ACC112 (cell line): ENCODE data around the gene C6orf132.

Source experiments
- H2AFZ ChIP-seq: fragments of 200-600 bp; sonication (generic); one replicate; pipeline ENCODE4 v1.6.0; 2017; ENCODE audit warnings: antibody characterized with exemption, low read length; ENCODE audit not compliant: unreplicated experiment
- H3K27ac ChIP-seq: fragments of 200-600 bp; sonication (generic); 2 replicates; pipeline ENCODE4 v1.5.1; 2014; ENCODE audit warnings: low read depth, mild to moderate bottlenecking, antibody characterized with exemption, low read length, moderate library complexity
- H3K27me3 ChIP-seq: fragments of 200-600 bp; sonication (generic); 2 replicates; pipeline ENCODE4 v1.6.1; 2014; ENCODE audit warnings: mild to moderate bottlenecking, antibody characterized with exemption, low read length, moderate library complexity, mixed read lengths; ENCODE audit not compliant: insufficient read depth
- H3K36me3 ChIP-seq: fragments of 200-600 bp; sonication (generic); 2 replicates; pipeline ENCODE4 v1.6.1; 2016; ENCODE audit warnings: mild to moderate bottlenecking, antibody characterized with exemption, low read length, moderate library complexity, mixed read lengths; ENCODE audit not compliant: insufficient read depth
- H3K4me1 ChIP-seq: fragments of 200-600 bp; sonication (generic); one replicate; pipeline ENCODE4 v1.6.1; 2016; ENCODE audit warnings: low read length, mixed read lengths; ENCODE audit not compliant: insufficient read depth, unreplicated experiment, control insufficient read depth
- H3K4me3 ChIP-seq: fragments of 200-600 bp; sonication (generic); 2 replicates; pipeline ENCODE4 v1.5.1; 2014; ENCODE audit warnings: mild to moderate bottlenecking, low read depth, low read length
- H3K79me2 ChIP-seq: fragments of 200-600 bp; sonication (generic); one replicate; pipeline ENCODE4 v1.6.0; 2016; ENCODE audit warnings: low read length; ENCODE audit not compliant: control insufficient read depth, unreplicated experiment, insufficient read depth

Gene C6orf132

DNA sequence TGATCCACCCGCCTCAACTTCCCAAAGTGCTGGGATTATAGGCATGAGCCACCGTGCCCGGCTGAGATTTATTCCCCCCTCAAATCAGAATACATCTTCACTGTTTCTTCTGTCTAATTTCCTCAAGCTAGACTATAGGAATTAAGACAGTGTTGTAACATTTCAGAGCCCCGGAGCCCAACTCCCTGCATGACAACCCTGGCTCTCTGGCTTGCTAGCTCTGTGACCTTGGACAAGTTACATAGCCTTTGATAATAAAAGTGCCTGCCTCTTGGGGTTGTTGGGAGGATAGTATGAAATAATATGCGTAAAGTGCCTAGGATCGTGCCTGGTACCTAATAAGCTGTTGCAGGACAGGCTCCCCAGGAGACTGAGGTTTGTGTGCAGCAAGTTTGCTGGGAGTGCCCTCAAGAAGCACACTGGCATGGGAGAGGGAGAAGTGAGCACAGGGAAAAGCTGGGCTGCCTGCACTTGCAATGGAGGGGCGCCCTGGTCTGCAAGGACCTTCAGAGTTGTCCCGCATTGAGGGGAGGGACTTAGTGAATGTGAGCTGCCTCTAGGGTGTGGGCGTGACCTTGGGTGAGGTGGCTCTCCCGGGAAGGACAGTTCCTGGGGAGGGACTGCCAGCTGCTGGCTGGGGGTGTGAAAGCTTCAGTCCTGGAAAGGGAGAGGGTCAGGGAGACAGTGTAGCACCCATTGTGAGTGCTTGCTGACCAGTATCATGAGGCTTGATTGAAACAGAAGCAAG is 48.7 kb downstream of the C6orf132 start:
- no peak overlapping the region for H3K27ac ChIP-seq
- no peak overlapping the region for H2AFZ ChIP-seq

DNA sequence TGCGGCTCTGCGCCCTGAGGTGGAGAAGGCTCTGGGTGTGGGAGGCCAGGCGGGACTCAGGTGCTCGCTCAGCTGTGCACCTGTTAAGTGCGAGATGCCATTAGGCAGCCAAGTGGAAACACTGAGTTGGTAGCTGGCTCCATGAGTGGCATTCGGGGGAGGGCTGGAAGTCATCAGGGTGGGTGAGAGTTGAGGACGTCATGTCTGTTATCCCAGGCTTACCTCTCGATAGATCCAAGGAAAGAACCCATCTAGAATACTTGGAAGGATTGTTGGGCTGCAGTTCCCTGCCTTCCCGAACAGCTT is 50.7 kb downstream of the C6orf132 start:
- peaks cover 16% of the 10 kb centered on the region for H3K4me1 ChIP-seq
- no peak overlapping the region for H3K4me3 ChIP-seq
- no peaks in the 10 kb centered on the region for H3K79me2 ChIP-seq
- no peak overlapping the region for H3K27ac ChIP-seq
- no peaks in the 10 kb centered on the region for H3K27me3 ChIP-seq
- no peak overlapping the region for H2AFZ ChIP-seq
- H3K36me3 ChIP-seq = no peaks in the 10 kb centered on the region

More for the DNA sequence above, 48.7 kb downstream of the C6orf132 start:
- Histone ChIP-seq H3K4me3 (no peak overlapping the region), H3K4me1 (peaks cover 2% of the 10 kb centered on the region), H3K79me2 (no peaks in the 10 kb centered on the region), H3K36me3 (no peaks in the 10 kb centered on the region), H3K27me3 (no peaks in the 10 kb centered on the region)

DNA sequence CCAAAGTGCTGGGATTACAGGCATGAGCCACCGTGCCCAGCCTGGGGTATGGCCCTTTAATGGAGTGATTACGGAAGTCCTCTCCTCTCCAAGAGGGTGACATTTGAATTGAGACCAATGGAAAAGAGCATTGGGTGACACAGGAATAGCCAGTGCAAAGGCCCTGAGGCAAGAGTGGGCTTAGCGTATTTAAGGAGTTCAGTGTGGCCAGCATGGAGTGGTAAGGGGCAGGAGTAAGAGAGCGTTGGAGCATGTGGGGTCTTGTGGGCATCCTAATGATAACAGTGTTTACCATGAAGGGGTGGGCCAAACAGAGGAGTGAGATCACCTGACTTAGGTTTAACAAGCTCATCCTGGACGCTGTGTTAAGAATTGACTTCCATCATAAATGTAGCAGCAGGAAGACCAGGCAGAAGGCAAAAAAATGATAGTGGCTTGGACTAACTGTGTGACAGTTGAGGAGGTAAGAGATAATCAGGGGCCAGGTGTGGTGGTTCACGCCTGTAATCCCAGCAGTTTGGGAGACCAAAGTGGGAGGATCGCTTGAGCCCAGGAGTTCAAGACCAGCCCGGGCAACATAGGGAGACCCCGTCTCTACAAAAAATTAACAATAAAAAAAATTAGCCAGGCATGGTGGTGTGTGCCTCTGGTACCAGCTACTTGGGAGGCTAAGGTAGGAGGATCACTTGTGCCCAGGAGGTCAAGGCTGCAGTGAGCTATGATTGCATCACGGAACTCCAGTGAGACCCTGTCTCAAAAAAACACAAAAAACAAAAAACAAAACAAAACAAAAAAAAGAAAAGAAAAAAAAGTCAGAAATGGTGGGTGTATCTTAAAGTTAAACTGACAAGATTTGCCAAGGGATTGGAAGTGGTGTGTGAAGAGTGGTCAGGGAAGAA is 51.4 kb downstream of the C6orf132 start:
- peaks cover 18% of the 10 kb centered on the region for H3K4me1 ChIP-seq
- H3K79me2 ChIP-seq = no peaks in the 10 kb centered on the region
- H3K36me3 ChIP-seq = no peaks in the 10 kb centered on the region
- H3K4me3 ChIP-seq = no peak overlapping the region
- no peaks in the 10 kb centered on the region for H3K27me3 ChIP-seq
- no peak overlapping the region for H3K27ac ChIP-seq
- H2AFZ ChIP-seq = no peak overlapping the region

DNA sequence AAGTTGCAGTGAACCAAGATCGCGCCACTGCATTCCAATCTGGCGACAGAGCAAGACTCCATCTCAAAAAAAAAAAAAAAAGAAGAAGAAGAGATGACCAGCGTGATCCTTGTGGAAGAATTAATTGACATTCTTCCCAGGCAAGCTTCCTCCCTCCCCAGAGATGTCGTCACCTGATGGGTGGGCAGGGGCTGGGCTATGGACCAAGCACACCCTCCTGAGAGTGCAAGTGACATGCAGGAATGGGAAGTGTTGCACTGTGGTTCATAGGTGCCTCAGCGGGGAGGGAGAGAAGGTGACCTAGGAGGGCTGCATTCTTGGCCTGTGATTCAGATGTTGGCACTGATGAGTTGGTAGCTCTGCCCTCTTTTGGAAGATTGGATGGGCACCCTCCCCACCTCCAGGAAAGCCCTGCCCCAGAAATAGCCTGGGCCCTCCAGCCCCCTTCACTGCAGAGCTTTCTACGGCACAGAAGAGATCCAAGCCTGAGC is 54.3 kb downstream of the C6orf132 start:
- H3K27me3 ChIP-seq = no peaks in the 10 kb centered on the region
- no peak overlapping the region for H3K27ac ChIP-seq
- no peaks in the 10 kb centered on the region for H3K79me2 ChIP-seq
- no peak overlapping the region for H3K4me3 ChIP-seq
- H2AFZ ChIP-seq = no peak overlapping the region
- no peaks in the 10 kb centered on the region for H3K36me3 ChIP-seq
- H3K4me1 ChIP-seq = peaks cover 18% of the 10 kb centered on the region

DNA sequence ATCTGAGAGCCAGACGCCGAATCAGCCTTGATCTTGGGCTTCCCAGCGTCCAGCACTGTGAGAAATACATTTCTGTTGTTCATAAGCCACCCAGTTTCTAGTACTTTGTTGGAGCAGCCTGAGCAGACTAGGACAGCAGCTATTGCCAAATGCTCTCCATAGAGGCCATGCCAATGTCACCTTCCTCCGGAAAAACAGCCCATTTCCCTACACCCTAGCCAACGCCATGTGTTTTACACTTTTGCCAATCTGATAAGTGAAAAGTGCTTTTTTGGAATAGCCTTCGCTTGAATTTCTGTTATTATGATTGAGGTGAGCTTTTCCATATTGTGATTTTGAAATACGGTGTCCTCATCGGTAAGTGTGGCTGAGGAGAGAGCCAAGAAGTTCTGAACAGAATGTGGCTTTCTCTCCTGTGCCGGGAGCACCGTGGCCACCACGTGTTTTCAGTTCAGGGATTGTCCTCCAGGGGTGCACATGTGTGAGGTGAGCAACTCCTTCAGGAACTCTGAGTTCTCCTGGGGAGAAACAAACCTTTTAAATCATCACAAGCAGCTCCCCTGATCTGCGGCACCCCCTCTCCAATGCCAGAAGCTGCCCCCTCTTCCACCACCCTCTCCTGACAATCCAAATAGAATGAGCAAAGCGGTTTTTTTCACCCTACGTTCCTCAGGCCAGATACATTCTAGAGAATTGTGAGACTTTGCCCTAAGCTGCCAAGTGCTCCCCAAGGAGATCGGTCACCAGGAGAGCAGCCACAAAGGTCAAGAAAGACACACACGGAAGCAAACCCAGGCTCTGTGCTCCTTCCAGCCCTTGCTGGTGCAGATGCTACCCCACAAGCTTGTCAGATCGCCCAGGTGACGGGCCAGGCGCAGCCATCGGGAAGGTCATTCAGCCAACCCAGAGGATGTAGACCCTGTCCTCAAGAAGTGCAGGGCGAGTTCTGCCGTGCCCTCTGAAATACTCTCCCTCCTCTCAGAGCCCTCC is 56.1 kb downstream of the C6orf132 start:
- no peak overlapping the region for H2AFZ ChIP-seq
- no peaks in the 10 kb centered on the region for H3K79me2 ChIP-seq
- H3K4me3 ChIP-seq = no peak overlapping the region
- H3K27ac ChIP-seq = no peak overlapping the region
- H3K27me3 ChIP-seq = no peaks in the 10 kb centered on the region
- H3K36me3 ChIP-seq = no peaks in the 10 kb centered on the region
- H3K4me1 ChIP-seq = peaks cover 18% of the 10 kb centered on the region

DNA sequence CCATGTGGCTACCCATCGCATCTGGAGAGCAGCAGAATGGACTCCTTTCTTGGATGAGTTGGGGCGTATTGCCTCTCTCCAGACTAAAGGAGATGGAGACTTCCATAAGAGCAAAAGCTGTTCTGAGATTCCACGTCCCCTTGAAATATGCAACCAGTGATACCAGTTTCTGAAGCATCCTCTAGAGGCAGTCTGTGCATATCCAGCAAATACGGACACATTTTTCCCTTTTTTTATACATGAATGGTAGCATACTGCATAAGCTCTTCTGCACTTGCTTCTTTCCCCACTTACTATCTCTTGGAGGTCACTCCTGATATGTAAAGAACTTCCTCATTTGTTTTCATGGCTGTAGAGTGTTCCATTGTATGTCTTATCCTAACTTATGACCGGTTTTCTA is 57.5 kb downstream of the C6orf132 start:
- Histone ChIP-seq H2AFZ (no peak overlapping the region), H3K4me1 (peaks cover 18% of the 10 kb centered on the region), H3K27ac (no peak overlapping the region), H3K36me3 (no peaks in the 10 kb centered on the region; the same call in 1 of the 2 replicates), H3K27me3 (no peaks in the 10 kb centered on the region), H3K79me2 (no peaks in the 10 kb centered on the region), H3K4me3 (no peak overlapping the region)

DNA sequence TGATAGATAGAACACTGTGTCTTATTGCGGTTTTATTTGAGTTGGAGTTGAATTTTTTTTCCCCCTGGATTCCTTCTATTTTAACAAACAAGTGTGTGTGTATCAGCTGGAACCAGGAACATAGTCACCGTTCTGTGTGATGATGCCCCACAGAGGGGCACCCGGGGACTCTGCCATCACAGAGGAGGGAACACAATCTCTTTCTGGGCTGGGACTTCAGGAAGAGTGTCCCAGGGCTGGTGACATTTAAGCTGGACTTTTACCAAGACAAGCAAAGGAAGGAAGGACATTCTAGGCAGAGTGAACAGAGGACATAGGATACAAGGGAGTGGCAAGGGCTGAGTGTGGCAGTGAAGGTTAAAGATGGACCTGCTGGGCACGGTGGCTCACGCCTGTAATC is 58.9 kb downstream of the C6orf132 start:
- peaks cover 18% of the 10 kb centered on the region for H3K4me1 ChIP-seq
- H3K4me3 ChIP-seq = no peak overlapping the region
- H3K27ac ChIP-seq = no peak overlapping the region
- no peaks in the 10 kb centered on the region for H3K27me3 ChIP-seq
- H3K79me2 ChIP-seq = no peaks in the 10 kb centered on the region
- H2AFZ ChIP-seq = no peak overlapping the region
- no peaks in the 10 kb centered on the region; the same call in 1 of the 2 replicates for H3K36me3 ChIP-seq

DNA sequence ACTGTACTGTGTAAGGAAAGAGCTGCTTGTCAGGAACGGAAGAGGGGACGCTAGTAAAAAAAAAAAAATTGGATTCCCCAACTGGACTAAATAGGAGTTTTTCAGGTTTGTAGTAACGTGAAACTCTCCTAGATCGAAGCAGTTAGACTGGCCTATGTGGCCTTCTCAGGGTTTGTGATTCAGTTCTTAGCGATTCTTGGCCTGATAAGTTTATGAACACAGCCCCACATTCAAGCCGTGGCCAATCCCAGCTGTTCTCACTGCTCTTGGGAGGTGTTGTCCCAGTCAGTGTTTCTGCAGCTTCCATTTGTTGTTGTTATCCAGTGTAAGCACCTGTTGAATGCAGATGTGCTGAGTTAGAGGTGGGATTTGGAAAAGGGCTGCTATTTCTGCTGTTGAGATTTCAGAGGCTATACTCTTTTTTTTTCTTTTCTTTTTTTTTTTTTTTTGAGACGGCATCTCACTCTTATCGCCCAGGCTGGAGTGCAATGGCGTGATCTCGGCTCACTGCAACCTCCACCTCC is 62.4 kb downstream of the C6orf132 start:
- peaks cover 6% of the 10 kb centered on the region; the same call in 1 of the 2 replicates for H3K36me3 ChIP-seq
- H3K27ac ChIP-seq = no peak overlapping the region
- H3K4me1 ChIP-seq = no peaks in the 10 kb centered on the region
- no peak overlapping the region for H3K4me3 ChIP-seq
- no peaks in the 10 kb centered on the region for H3K79me2 ChIP-seq
- H3K27me3 ChIP-seq = no peaks in the 10 kb centered on the region
- no peak overlapping the region for H2AFZ ChIP-seq

DNA sequence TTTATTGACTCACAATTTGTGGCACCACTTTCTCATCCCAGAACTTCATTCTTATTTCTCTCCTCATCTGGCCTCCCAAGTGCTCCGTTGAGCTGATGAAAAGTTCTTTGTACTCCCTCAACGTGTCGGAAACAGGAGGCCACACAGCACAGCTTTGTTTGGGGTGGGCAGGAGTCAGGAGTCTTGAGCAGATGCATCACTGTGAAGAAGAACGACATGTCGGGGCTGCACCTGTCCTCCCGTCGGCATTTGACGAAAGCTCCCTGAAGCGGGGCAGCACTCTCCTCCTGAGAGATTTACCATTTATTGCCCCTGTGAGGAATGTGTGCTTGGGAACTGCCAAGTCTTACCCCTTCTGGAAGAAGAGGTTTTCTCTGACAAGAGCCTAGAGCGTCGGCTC is 64.0 kb downstream of the C6orf132 start:
- H3K4me3 ChIP-seq = no peak overlapping the region
- H3K36me3 ChIP-seq = peaks cover 6% of the 10 kb centered on the region; the same call in 1 of the 2 replicates
- H3K4me1 ChIP-seq = no peaks in the 10 kb centered on the region
- no peak overlapping the region for H2AFZ ChIP-seq
- no peaks in the 10 kb centered on the region for H3K27me3 ChIP-seq
- no peak overlapping the region for H3K27ac ChIP-seq
- H3K79me2 ChIP-seq = no peaks in the 10 kb centered on the region
